Measurements from ENCODE around the gene MMP14.
A peak's percentile ranks its signal among the peaks of the same experiment; 100 is the strongest.

MMP14 gene

GRCh38 chr14:22886500-22887259, 50.3 kb downstream of the MMP14 start:
- DNase-seq = peak; percentile 45

DNA sequence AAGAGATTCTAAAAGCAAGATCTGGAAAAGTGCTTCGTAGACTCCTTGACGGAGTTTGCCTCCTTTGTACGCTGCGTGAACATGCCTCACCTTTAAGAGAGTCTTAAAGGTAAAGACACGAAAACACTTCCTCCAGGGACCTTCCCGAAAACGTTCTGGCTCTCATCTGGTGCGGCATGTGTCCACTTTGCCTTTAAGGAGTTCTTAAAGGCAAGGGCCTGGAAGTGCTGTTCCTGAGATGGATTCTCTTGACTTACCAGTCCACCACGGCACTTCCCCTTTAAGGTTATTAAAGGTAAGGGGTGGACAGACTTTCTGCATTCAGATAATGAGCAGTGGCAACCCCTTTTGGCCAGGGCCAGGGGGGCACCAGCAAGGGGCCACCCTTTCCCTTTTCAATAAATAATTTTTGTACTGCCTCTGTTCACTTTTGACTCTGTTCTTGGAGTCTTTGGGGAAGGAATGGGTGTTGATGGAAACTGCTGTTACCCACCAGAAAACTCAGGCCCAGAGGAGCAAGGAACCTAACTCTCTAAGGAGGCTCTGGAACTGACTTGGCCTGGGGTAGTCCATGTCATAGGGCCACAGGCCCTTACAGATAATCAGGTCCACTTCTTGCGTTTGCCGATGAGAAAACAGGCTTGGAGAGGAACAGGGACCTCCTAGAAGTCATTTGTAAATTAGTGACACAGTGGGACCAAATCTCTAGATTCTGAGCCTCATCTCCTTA, 51.0 kb downstream of the MMP14 start:
- DNase-seq = no peak

- peak; percentile 6 for DNase-seq
Observed at GRCh38 chr14:22887990-22888378, 51.6 kb downstream of the MMP14 start.

GRCh38 chr14:22888662-22889061, 52.3 kb downstream of the MMP14 start:
- no peak for DNase-seq

DNA sequence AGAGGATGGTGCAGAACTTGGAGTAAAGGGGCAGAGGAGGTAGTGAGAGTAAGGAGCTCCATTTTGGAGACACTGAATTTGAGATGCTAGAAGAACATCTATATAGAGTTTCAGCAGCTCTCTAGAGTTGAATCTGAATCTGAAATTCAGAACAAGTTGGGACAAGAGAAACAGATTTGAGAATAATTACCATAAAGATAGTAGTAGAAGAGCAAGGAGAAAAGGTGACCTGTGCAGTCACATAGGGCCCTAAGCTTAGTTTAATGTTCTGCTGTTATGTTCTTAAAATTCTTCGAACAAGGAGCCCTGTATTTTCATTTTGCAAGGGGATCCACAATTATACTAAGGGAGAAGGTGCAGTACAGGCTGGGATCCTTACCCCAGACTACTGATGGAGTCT, 54.0 kb downstream of the MMP14 start:
- DNase-seq = no peak

GRCh38 chr14:22892488-22892887, 56.1 kb downstream of the MMP14 start:
- DNase-seq = no peak

- DNase-seq = no peak
Observed at GRCh38 chr14:22893706-22894105, 57.3 kb downstream of the MMP14 start.

- DNase-seq = no peak
Observed at GRCh38 chr14:22895402-22895801, 59.0 kb downstream of the MMP14 start.

- no peak for DNase-seq
Observed at GRCh38 chr14:22896356-22896755, 60.0 kb downstream of the MMP14 start.

- DNase-seq = no peak
Observed at GRCh38 chr14:22896760-22897159, 60.4 kb downstream of the MMP14 start.

DNA sequence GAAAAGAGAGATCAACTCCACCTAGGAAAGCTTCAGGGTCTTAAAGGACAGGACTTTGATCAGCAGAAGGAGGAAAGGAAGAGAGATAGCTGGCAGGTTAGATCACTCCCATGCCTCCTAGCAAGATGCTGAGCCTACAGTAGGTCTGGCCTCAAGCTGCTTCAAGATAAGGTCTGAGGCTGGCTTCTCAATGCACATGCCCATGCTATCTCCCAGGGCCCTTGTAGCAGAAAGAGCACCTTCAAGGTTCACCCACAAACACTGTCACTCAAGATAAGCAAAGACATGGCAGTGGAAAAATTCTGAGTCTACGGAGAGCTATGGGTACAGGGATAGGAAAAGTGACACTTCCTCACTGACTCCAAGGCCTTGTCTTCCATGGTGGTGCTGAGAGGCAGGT, 61.0 kb downstream of the MMP14 start:
- no peak for DNase-seq

Measured in effector CD8-positive, alpha-beta T cell (primary cell).